SJCRH30 (cell line): Measurements from ENCODE around the gene CXCR5. TPM values are rescaled to one million over a fixed set of nuclear protein-coding genes. Genes with fewer than 3 reads are reported as not detected.

Experiments used
- DNase-seq, 2 experiments: peaks; one replicate each; pipeline ENCODE4 v3.0.0-alpha.2; 2015 to 2020
- H3K27ac ChIP-seq: fragments of 250-450 bp; sonication (Bioruptor Pico); 2 replicates; pipeline ENCODE4 v1.5.1; 2020; ENCODE audit warnings: mild to moderate bottlenecking, moderate library complexity
- H3K27me3 ChIP-seq: fragments of 250-450 bp; sonication (Bioruptor Pico); 2 replicates; pipeline ENCODE4 v1.5.1; 2020; ENCODE audit warnings: mild to moderate bottlenecking, moderate library complexity
- H3K36me3 ChIP-seq: fragments of 250-450 bp; sonication (Bioruptor Pico); 2 replicates; pipeline ENCODE4 v1.5.1; 2020; ENCODE audit warnings: mild to moderate bottlenecking, moderate library complexity
- H3K4me1 ChIP-seq: fragments of 250-450 bp; sonication (Bioruptor Pico); 2 replicates; pipeline ENCODE4 v1.5.1; 2020; ENCODE audit warnings: mild to moderate bottlenecking, moderate library complexity
- H3K4me3 ChIP-seq: fragments of 250-450 bp; sonication (Bioruptor Pico); 2 replicates; pipeline ENCODE4 v1.5.1; 2020; ENCODE audit warnings: mild to moderate bottlenecking, moderate library complexity
- H3K9me3 ChIP-seq: fragments of 250-450 bp; sonication (Bioruptor Pico); replicated peaks from 2 replicates; pipeline ENCODE4 v1.5.1; 2020; ENCODE audit warnings: mild to moderate bottlenecking, moderate library complexity
- total RNA-seq: library from RNA; depleted of rRNA; stranded (reverse); fragments of >200 nt; shearing (Covaris generic); gene quantifications from 2 replicates; pipeline ENCODE4 v1.2.3, GENCODE V29; 2014; rRNA removed

The CXCR5 gene
- total RNA-seq, 1 experiment from 2014 or later = not detected

GRCh38 chr11:118933486-118933885 lies 49.8 kb downstream of the CXCR5 start:
- Histone ChIP-seq H3K36me3 (no peaks in the 10 kb centered on the region), H3K4me3 (no peak overlapping the region), H3K27ac (no peak overlapping the region), H3K27me3 (no peaks in the 10 kb centered on the region), H3K4me1 (no peaks in the 10 kb centered on the region), H3K9me3 (no peaks in the 10 kb centered on the region)
- no peak for DNase-seq

GRCh38 chr11:118935376-118935775 lies 51.7 kb downstream of the CXCR5 start:
- Histone ChIP-seq H3K36me3 (no peaks in the 10 kb centered on the region), H3K27me3 (no peaks in the 10 kb centered on the region), H3K9me3 (no peaks in the 10 kb centered on the region), H3K4me3 (no peak overlapping the region), H3K27ac (no peak overlapping the region), H3K4me1 (no peaks in the 10 kb centered on the region)
- no peak for DNase-seq

- H3K27ac ChIP-seq = no peak overlapping the region
- no peak for DNase-seq
- H3K4me3 ChIP-seq = no peak overlapping the region
- no peaks in the 10 kb centered on the region for H3K36me3 ChIP-seq
- H3K4me1 ChIP-seq = no peaks in the 10 kb centered on the region
- no peaks in the 10 kb centered on the region for H3K27me3 ChIP-seq
- no peaks in the 10 kb centered on the region for H3K9me3 ChIP-seq
These were observed 55.1 kb downstream of the CXCR5 start for GRCh38 chr11:118938491-118939403.

- H3K27ac ChIP-seq = no peak overlapping the region
- H3K4me3 ChIP-seq = no peak overlapping the region
- DNase-seq = no peak
- no peaks in the 10 kb centered on the region for H3K9me3 ChIP-seq
- no peaks in the 10 kb centered on the region for H3K4me1 ChIP-seq
- no peaks in the 10 kb centered on the region for H3K27me3 ChIP-seq
- H3K36me3 ChIP-seq = no peaks in the 10 kb centered on the region
These were observed 55.8 kb downstream of the CXCR5 start for GRCh38 chr11:118939404-118939915.

- Histone ChIP-seq H3K27ac (no peak overlapping the region), H3K9me3 (no peaks in the 10 kb centered on the region), H3K4me3 (no peak overlapping the region), H3K36me3 (no peaks in the 10 kb centered on the region), H3K4me1 (no peaks in the 10 kb centered on the region), H3K27me3 (no peaks in the 10 kb centered on the region)
- no peak for DNase-seq
These were observed 56.4 kb downstream of the CXCR5 start for GRCh38 chr11:118939953-118940598.

- H3K4me3 ChIP-seq = no peak overlapping the region
- no peak for DNase-seq
- H3K27me3 ChIP-seq = no peaks in the 10 kb centered on the region
- H3K36me3 ChIP-seq = no peaks in the 10 kb centered on the region
- no peaks in the 10 kb centered on the region for H3K4me1 ChIP-seq
- no peaks in the 10 kb centered on the region for H3K9me3 ChIP-seq
- no peak overlapping the region for H3K27ac ChIP-seq
These were observed 63.4 kb downstream of the CXCR5 start for GRCh38 chr11:118947091-118947490.

Other genes starting within 250 kb of the CXCR5 start
- not detected in 2 replicates for gene TREH, start 204.2 kb upstream of the CXCR5 start, total RNA-seq
- gene DDX6, start 92.7 kb upstream of the CXCR5 start, total RNA-seq = 80.1 and 81.7 TPM in 2 replicates
- gene BCL9L, start 42.0 kb downstream of the CXCR5 start, total RNA-seq = 2.2 and 4.3 TPM in 2 replicates
- not detected in 2 replicates for gene UPK2, start 72.4 kb downstream of the CXCR5 start, total RNA-seq
- not detected in 2 replicates for gene FOXR1, start 87.9 kb downstream of the CXCR5 start, total RNA-seq
- 12.7 and 17.5 TPM in 2 replicates for gene CENATAC, start 114.2 kb downstream of the CXCR5 start, total RNA-seq
- gene RPS25, start 134.5 kb downstream of the CXCR5 start, total RNA-seq = 797 and 901 TPM in 2 replicates
- gene TRAPPC4, start 134.9 kb downstream of the CXCR5 start, total RNA-seq = 33.1 and 34.8 TPM in 2 replicates
- gene SLC37A4, start 147.0 kb downstream of the CXCR5 start, total RNA-seq = 8.7 and 9.8 TPM in 2 replicates
- gene HYOU1, start 173.3 kb downstream of the CXCR5 start, total RNA-seq = 68.1 and 79.3 TPM in 2 replicates
- gene VPS11, start 183.9 kb downstream of the CXCR5 start, total RNA-seq = 11.6 and 11.9 TPM in 2 replicates
- 10.1 and 14.3 TPM in 2 replicates for gene HMBS, start 201.0 kb downstream of the CXCR5 start, total RNA-seq
- 23.7 and 24.0 TPM in 2 replicates for gene DPAGT1, start 218.0 kb downstream of the CXCR5 start, total RNA-seq
- gene C2CD2L, start 223.5 kb downstream of the CXCR5 start, total RNA-seq = 4.1 and 4.8 TPM in 2 replicates
- gene HINFP, start 237.7 kb downstream of the CXCR5 start, total RNA-seq = 14.4 and 15.2 TPM in 2 replicates